GM12878 (cell line): ENCODE results near the gene RAB3IL1.

Source experiments
- CTCF ChIP-seq, 3 experiments: IDR thresholded peaks in 2 of 3; conservative IDR thresholded peaks in 1 of 3; 2 replicates each; pipeline ENCODE4 v1.5.1; 2011; ENCODE audit warnings: low read depth in 3 of 3, low read length in 3 of 3, mild to moderate bottlenecking in 3 of 3, control low read depth in 2 of 3, moderate library complexity in 2 of 3, inconsistent platforms in 1 of 3, mixed read lengths in 1 of 3; ENCODE audit not compliant: control insufficient read depth in 2 of 3, insufficient read depth in 1 of 3; ENCODE audit errors: extremely low read depth in 1 of 3
- MEF2A ChIP-seq: IDR thresholded peaks from 2 replicates; pipeline ENCODE4 v1.6.1; 2011; ENCODE audit warnings: low read depth, mild to moderate bottlenecking, low read length, moderate library complexity; ENCODE audit not compliant: insufficient read depth
- POLR2A ChIP-seq: IDR thresholded peaks from 2 replicates; pipeline ENCODE4 v1.6.1; 2011; ENCODE audit warnings: low read depth, mild to moderate bottlenecking, low read length
- TARDBP ChIP-seq: IDR thresholded peaks from 2 replicates; pipeline ENCODE4 v1.6.1; 2016; ENCODE audit warnings: borderline replicate concordance
- TF ChIP-seq, protein P1 (sequence below): IDR thresholded peaks from 2 replicates; pipeline ENCODE4 v1.6.1; 2012; ENCODE audit warnings: mild to moderate bottlenecking, low read depth, low read length

DNA sequence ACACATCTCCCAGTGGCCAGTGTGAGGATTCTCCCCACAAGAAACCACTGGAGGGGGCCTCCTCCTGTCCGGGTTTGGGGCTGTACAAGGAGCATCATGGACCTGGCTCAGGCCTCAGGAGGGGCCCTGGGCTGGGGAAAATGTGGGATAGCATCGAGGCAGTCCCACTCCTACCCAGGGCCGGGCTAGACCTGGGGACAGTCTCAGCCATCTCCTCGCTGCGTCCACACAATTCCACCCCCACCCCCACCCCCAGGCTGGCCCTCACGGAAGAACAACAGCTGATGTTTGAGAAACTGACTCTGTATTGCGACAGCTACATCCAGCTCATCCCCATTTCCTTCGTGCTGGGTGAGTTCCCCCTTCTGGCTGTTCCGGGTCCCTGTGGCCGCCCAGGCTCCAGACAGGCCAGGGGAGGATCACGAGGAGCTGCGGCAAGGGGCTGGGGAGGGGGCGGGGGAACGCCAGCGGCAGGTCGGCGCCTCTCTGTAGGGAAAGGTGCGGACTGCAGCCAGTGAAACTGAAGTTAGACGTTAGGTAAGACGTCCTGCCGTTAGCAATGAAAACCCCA is 37.6 kb upstream of the RAB3IL1 start:
- TF ChIP-seq TARDBP (no peak), POLR2A (no peak), MEF2A (no peak), CTCF (IDR thresholded peaks at IDR 0.05 in 2 of 3, conservative IDR thresholded peaks at IDR 0.05 in 1 of 3; ENCODE audit: control insufficient read depth in 2 of 3, extremely low read depth in 1 of 3, insufficient read depth in 1 of 3, low read depth in 3 of 3, low read length in 3 of 3) (no peak)
- TF ChIP-seq, protein P1, sequence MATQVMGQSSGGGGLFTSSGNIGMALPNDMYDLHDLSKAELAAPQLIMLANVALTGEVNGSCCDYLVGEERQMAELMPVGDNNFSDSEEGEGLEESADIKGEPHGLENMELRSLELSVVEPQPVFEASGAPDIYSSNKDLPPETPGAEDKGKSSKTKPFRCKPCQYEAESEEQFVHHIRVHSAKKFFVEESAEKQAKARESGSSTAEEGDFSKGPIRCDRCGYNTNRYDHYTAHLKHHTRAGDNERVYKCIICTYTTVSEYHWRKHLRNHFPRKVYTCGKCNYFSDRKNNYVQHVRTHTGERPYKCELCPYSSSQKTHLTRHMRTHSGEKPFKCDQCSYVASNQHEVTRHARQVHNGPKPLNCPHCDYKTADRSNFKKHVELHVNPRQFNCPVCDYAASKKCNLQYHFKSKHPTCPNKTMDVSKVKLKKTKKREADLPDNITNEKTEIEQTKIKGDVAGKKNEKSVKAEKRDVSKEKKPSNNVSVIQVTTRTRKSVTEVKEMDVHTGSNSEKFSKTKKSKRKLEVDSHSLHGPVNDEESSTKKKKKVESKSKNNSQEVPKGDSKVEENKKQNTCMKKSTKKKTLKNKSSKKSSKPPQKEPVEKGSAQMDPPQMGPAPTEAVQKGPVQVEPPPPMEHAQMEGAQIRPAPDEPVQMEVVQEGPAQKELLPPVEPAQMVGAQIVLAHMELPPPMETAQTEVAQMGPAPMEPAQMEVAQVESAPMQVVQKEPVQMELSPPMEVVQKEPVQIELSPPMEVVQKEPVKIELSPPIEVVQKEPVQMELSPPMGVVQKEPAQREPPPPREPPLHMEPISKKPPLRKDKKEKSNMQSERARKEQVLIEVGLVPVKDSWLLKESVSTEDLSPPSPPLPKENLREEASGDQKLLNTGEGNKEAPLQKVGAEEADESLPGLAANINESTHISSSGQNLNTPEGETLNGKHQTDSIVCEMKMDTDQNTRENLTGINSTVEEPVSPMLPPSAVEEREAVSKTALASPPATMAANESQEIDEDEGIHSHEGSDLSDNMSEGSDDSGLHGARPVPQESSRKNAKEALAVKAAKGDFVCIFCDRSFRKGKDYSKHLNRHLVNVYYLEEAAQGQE, result no peak
